Endodermal cell (in vitro differentiated cells): Measurements from ENCODE around the gene C7orf25. TPM values are rescaled to one million over a fixed set of nuclear protein-coding genes. Genes with fewer than 3 reads are reported as not detected.

Experiments
- DNase-seq: peaks from one replicate; pipeline ENCODE4 v3.0.0-alpha.2; 2017
- H3K27ac ChIP-seq: 2 replicates; pipeline ENCODE4 v1.5.1; 2013; ENCODE audit warnings: mild to moderate bottlenecking, low read depth, low read length, moderate library complexity
- H3K27me3 ChIP-seq: 2 replicates; pipeline ENCODE4 v1.6.1; 2013; ENCODE audit warnings: mild to moderate bottlenecking, low read length, moderate library complexity; ENCODE audit not compliant: insufficient read depth, control insufficient read depth, poor library complexity, severe bottlenecking
- H3K36me3 ChIP-seq: 2 replicates; pipeline ENCODE4 v1.7.0; 2013; ENCODE audit warnings: mild to moderate bottlenecking, low read length, moderate library complexity; ENCODE audit not compliant: control insufficient read depth, insufficient read depth
- H3K4me1 ChIP-seq: one replicate; pipeline ENCODE4 v1.7.0; 2013; ENCODE audit warnings: low read length; ENCODE audit not compliant: control insufficient read depth, insufficient read depth
- H3K4me3 ChIP-seq: 2 replicates; pipeline ENCODE4 v1.5.1; 2013; ENCODE audit warnings: mild to moderate bottlenecking, low read length, moderate library complexity
- H3K9ac ChIP-seq: 2 replicates; pipeline ENCODE4 v1.6.1; 2013; ENCODE audit warnings: mild to moderate bottlenecking, low read length, moderate library complexity; ENCODE audit not compliant: poor library complexity, severe bottlenecking; ENCODE audit errors: extremely low read depth
- H3K9me3 ChIP-seq: 2 replicates; pipeline ENCODE4 v1.6.1; 2013; ENCODE audit warnings: mild to moderate bottlenecking, low read length, moderate library complexity; ENCODE audit not compliant: control insufficient read depth
- H3K27ac Mint-ChIP-seq: 2 replicates; pipeline ENCODE4 v1.8.0; 2020; ENCODE audit warnings: mixed read lengths
- H3K27me3 Mint-ChIP-seq: 2 replicates; pipeline ENCODE4 v1.8.0; 2021; ENCODE audit warnings: mild to moderate bottlenecking, mixed read lengths; ENCODE audit not compliant: insufficient read depth
- H3K36me3 Mint-ChIP-seq: 2 replicates; pipeline ENCODE4 v1.8.0; 2020; ENCODE audit warnings: low read depth, mixed read lengths
- H3K4me1 Mint-ChIP-seq: 2 replicates; pipeline ENCODE4 v1.8.0; 2020; ENCODE audit warnings: mixed read lengths
- H3K4me3 Mint-ChIP-seq: 2 replicates; pipeline ENCODE4 v1.8.0; 2020; ENCODE audit warnings: mild to moderate bottlenecking, moderate library complexity, mixed read lengths
- H3K9me3 Mint-ChIP-seq: 2 replicates; pipeline ENCODE4 v1.8.0; 2020; ENCODE audit warnings: mild to moderate bottlenecking, mixed read lengths
- CTCF ChIP-seq: fragments of 200-600 bp; sonication (generic); conservative IDR thresholded peaks from 2 replicates; pipeline ENCODE4 v1.5.0; 2021; ENCODE audit warnings: antibody characterized with exemption, mild to moderate bottlenecking
- WGBS, 2 experiments: methylation state at CpG; one replicate each; pipeline versions ENCODE4 v1.1.5 to v1.1.7; 2013; ENCODE audit warnings: missing lambda C conversion rate in 2 of 2, mixed read lengths in 1 of 2; ENCODE audit not compliant: insufficient coverage in 1 of 2, insufficient read length in 1 of 2; 5-methylcytosine and 5-hydroxymethylcytosine counted together
- total RNA-seq, 2 donors: library from RNA; stranded (reverse); fragmentation: NEBNext Ultra II Directional in 1 of 2; extraction: Animal tissue kit (Norgen Biotek cat#: 25700) in 1 of 2; gene quantifications; 2 replicates in 1 of 2; 3 replicates in 1 of 2; pipeline ENCODE4 v1.2.1, GENCODE V29; 2021

The C7orf25 gene
- total RNA-seq, 2 donors from 2014 or later = 3.2 to 4.8 TPM

- H3K27me3 ChIP-seq = no peaks in the 10 kb centered on the region
- no peak overlapping the region for H3K9ac ChIP-seq
- peaks cover 62% of the 10 kb centered on the region for H3K36me3 ChIP-seq
- no peak for TF ChIP-seq CTCF
- Mint-ChIP-seq H3K4me3 (no peak overlapping the region), H3K4me1 (peaks cover 17% of the 10 kb centered on the region), H3K36me3 (peaks cover 42% of the 10 kb centered on the region), H3K9me3 (no peaks in the 10 kb centered on the region), H3K27ac (no peak overlapping the region), H3K27me3 (no peaks in the 10 kb centered on the region)
- H3K4me3 ChIP-seq = no peak overlapping the region
- H3K9me3 ChIP-seq = no peaks in the 10 kb centered on the region
- no peak overlapping the region for H3K27ac ChIP-seq
- 85 to 94% methylated on average over 3 to 4 of the region's 4 CpGs for WGBS, 2 experiments
- peaks cover 5% of the 10 kb centered on the region for H3K4me1 ChIP-seq
- DNase-seq = no peak
Observed at GRCh38 chr7:42939457-42940240, 27.8 kb upstream of the C7orf25 start.

GRCh38 chr7:42935861-42936260, 24.0 kb upstream of the C7orf25 start:
- no peak overlapping the region for H3K9ac ChIP-seq
- Mint-ChIP-seq H3K36me3 (peaks cover 51% of the 10 kb centered on the region), H3K9me3 (no peaks in the 10 kb centered on the region), H3K4me3 (no peak overlapping the region), H3K4me1 (peaks cover 17% of the 10 kb centered on the region), H3K27me3 (no peaks in the 10 kb centered on the region), H3K27ac (no peak overlapping the region)
- TF ChIP-seq CTCF = no peak
- H3K27me3 ChIP-seq = no peaks in the 10 kb centered on the region
- DNase-seq = no peak
- H3K27ac ChIP-seq = no peak overlapping the region
- peak overlapping the region; percentile 100 for H3K4me3 ChIP-seq
- H3K9me3 ChIP-seq = no peaks in the 10 kb centered on the region
- WGBS, 2 experiments = 92 to 94% methylated on average over 2 to 5 of the region's 5 CpGs
- H3K4me1 ChIP-seq = peaks cover 5% of the 10 kb centered on the region
- peaks cover 63% of the 10 kb centered on the region for H3K36me3 ChIP-seq

- H3K9me3 Mint-ChIP-seq = no peaks in the 10 kb centered on the region
- no peaks in the 10 kb centered on the region for H3K27me3 Mint-ChIP-seq
- peak overlapping the region; percentile 26 for H3K27ac Mint-ChIP-seq
- H3K36me3 Mint-ChIP-seq = peaks cover 44% of the 10 kb centered on the region
- peaks cover 5% of the 10 kb centered on the region for H3K4me1 ChIP-seq
- DNase-seq = no peak
- peak overlapping the region; percentile 100 for H3K4me3 ChIP-seq
- H3K4me3 Mint-ChIP-seq = peak overlapping the region; percentile 100
- peaks cover 26% of the 10 kb centered on the region for H3K4me1 Mint-ChIP-seq
- no peak for TF ChIP-seq CTCF
- H3K36me3 ChIP-seq = peaks cover 50% of the 10 kb centered on the region
- H3K9ac ChIP-seq = no peak overlapping the region
- H3K27ac ChIP-seq = no peak overlapping the region
- WGBS, 2 experiments = 90% methylated on average over 3 of the region's 3 CpGs; no CpG with 5 or more reads in 1 of the 2 experiments
- no peaks in the 10 kb centered on the region for H3K27me3 ChIP-seq
- H3K9me3 ChIP-seq = no peaks in the 10 kb centered on the region
Observed at GRCh38 chr7:42934291-42934690, 22.4 kb upstream of the C7orf25 start.
